NCI-H1436 (cell line): ENCODE results near the gene FAM187B.

Experiments
- DNase-seq: peaks from one replicate; lab custom pipeline; 2025; lab: John Stamatoyannopoulos, UW

Gene FAM187B

DNA sequence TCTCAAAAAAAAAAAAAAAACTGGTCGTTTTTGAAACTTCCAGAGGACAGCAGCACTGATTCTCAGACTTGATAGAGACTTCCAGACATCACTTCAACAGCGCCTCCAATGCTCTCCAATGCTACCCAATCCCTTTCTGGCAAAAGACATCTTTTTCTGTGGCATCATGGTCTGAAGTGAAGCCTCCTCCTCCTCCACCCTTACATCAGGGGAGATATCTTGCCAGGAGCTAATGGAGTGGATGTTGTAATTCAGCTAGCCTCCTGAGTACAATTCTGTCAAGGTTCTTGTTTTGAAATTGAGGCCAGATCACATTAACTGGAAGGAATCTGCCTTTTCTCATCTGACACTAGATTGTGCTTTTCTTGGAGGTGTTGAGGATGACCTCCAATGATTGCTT is 49.8 kb downstream of the FAM187B start:
- DNase-seq = no peak

GRCh38 chr19:35177377-35178274 is 50.9 kb downstream of the FAM187B start:
- DNase-seq = no peak

DNA sequence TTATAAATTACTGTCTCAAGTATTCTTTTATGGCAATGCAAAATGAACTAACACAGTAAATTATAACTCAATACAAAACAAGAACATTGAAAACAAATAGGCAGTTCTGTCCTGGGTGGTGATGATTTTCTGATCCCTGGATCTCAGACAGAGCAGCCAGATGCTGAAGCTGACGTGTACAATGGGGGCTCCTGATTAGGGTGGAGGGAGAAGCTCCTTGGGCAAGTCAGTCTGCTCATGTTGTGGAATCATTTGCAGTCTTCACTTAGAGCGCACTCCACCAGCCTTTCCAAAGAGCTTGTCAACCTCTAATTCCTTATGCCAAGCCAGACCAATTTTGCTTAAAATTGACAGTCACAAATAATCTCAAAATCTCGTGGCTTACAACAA is 52.4 kb downstream of the FAM187B start:
- DNase-seq = no peak
